HepG2 (cell line): Measurements from ENCODE around the gene NEURL2. TPM values are rescaled to one million over a fixed set of nuclear protein-coding genes. Genes with fewer than 3 reads are reported as not detected.

Experiments
- ATAC-seq: fragments of 200-7000 bp; cut with Tn5 transposase; 3 replicates; pipeline ENCODE4 v1.9.1; 2020; ENCODE audit warnings: mild to moderate bottlenecking, moderate library complexity
- BruUV-seq: library from RNA; stranded (reverse); fragments of 400-500 nt; replicated peaks from 2 replicates; lab custom pipeline; 2021; lab: Mats Ljungman, UMichigan
- CTCF ChIA-PET: fragments of 300-600 bp; formaldehyde crosslinking; extraction: SDS; loops from one replicate; lab custom pipeline; 2021; ENCODE audit warnings: low total read pairs, inconsistent platforms, low intra/inter-chr PET ratio; lab: Yijun Ruan, JAX
- POLR2A ChIA-PET: fragments of 350-600 bp; sonication (Branson Sonifier 250); formaldehyde crosslinking; loops from one replicate; lab custom pipeline; 2020; ENCODE audit warnings: antibody characterized with exemption, inconsistent platforms; lab: Yijun Ruan, JAX
- DNase-seq: peaks from one replicate; pipeline ENCODE4 v3.0.0-alpha.2; 2015; ENCODE audit warnings: low spot score
- FAIRE-seq: peaks from 3 replicates; lab custom pipeline; 2011; peaks lifted over from hg19 to GRCh38; lab: Jason Lieb, UNC
- H2AFZ ChIP-seq: one replicate; pipeline ENCODE4 v1.6.1; 2011; ENCODE audit warnings: low read length, inconsistent platforms
- H3K27ac ChIP-seq: fragments of 300-600 bp; 3 replicates; pipeline ENCODE4 v1.8.0; 2011; ENCODE audit warnings: mixed run types, mild to moderate bottlenecking, mixed read lengths, low read length, inconsistent platforms; ENCODE audit not compliant: insufficient read depth; ENCODE audit errors: extremely low read length
- H3K27me3 ChIP-seq, 2 experiments: fragments of 200-600 bp in 1 of 2; 2 replicates in 1 of 2; 3 replicates in 1 of 2; pipeline versions ENCODE4 v1.6.0 to v1.8.0; 2011; ENCODE audit warnings: low read length in 2 of 2, mild to moderate bottlenecking in 2 of 2, moderate library complexity in 2 of 2, inconsistent platforms in 1 of 2; ENCODE audit not compliant: insufficient read depth in 2 of 2, control insufficient read depth in 1 of 2
- H3K36me3 ChIP-seq, 2 experiments: fragments of 200-600 bp in 1 of 2; replicated peaks in 1 of 2; 2 replicates in 1 of 2; 3 replicates in 1 of 2; pipeline versions ENCODE4 v1.5.1 to v1.8.0; 2011; ENCODE audit warnings: low read length in 2 of 2, inconsistent platforms in 1 of 2; ENCODE audit not compliant: insufficient read depth in 2 of 2, control insufficient read depth in 1 of 2
- H3K4me1 ChIP-seq: 2 replicates; pipeline ENCODE4 v1.5.1; 2012; ENCODE audit warnings: low read length, inconsistent platforms; ENCODE audit not compliant: insufficient read depth
- H3K4me2 ChIP-seq: 2 replicates; pipeline ENCODE4 v1.6.0; 2011; ENCODE audit warnings: low read depth, low read length, inconsistent platforms
- H3K4me3 ChIP-seq, 3 experiments: fragments of 200-600 bp in 1 of 3; sonication (generic), shearing (Covaris generic) in 1 of 3; replicated peaks in 1 of 3; 2 replicates each; pipeline ENCODE4 v1.5.1; 2011 to 2016; ENCODE audit warnings: low read length in 3 of 3, inconsistent platforms in 2 of 3, low read depth in 2 of 3, mild to moderate bottlenecking in 2 of 3, control low read depth in 1 of 3, mixed read lengths in 1 of 3; ENCODE audit not compliant: insufficient read depth in 1 of 3
- H3K79me2 ChIP-seq: one replicate; pipeline ENCODE4 v1.6.1; 2011; ENCODE audit warnings: low read length, inconsistent platforms; ENCODE audit not compliant: insufficient read depth
- H3K9ac ChIP-seq: 2 replicates; pipeline ENCODE4 v1.6.0; 2011; ENCODE audit warnings: mild to moderate bottlenecking, low read depth, low read length, inconsistent platforms; ENCODE audit not compliant: insufficient read depth
- H3K9me3 ChIP-seq: 2 replicates; pipeline ENCODE4 v1.5.1; 2012; ENCODE audit warnings: mild to moderate bottlenecking, low read length
- H4K20me1 ChIP-seq: 2 replicates; pipeline ENCODE4 v1.6.0; 2011; ENCODE audit warnings: inconsistent platforms, mild to moderate bottlenecking, low read length, moderate library complexity; ENCODE audit not compliant: insufficient read depth
- CHCHD3 ChIP-seq: sonication (generic); formaldehyde crosslinking; IDR thresholded peaks from 2 replicates; pipeline ENCODE4 v1.8.0; 2022; ENCODE audit warnings: mild to moderate bottlenecking, missing genetic modification reagents, moderate library complexity
- GATAD2A ChIP-seq: IDR thresholded peaks from 2 replicates; pipeline ENCODE4 v1.6.1; 2016
- GTF3A ChIP-seq: sonication (generic); formaldehyde crosslinking; conservative IDR thresholded peaks from 2 replicates; pipeline ENCODE4 v1.4.0; 2020; ENCODE audit warnings: mild to moderate bottlenecking, missing genetic modification reagents
- KDM6A ChIP-seq: IDR thresholded peaks from 2 replicates; pipeline ENCODE4 v1.6.1; 2016; ENCODE audit warnings: low read depth
- NCOA2 ChIP-seq: sonication (generic); formaldehyde crosslinking; IDR thresholded peaks from 2 replicates; pipeline ENCODE4 v1.8.0; 2022; ENCODE audit warnings: inconsistent platforms
- SOX5 ChIP-seq: IDR thresholded peaks from 2 replicates; pipeline ENCODE4 v1.6.1; 2016; ENCODE audit warnings: borderline replicate concordance
- ZMYM2 ChIP-seq: sonication (generic); formaldehyde crosslinking; IDR thresholded peaks from 2 replicates; pipeline ENCODE4 v1.8.0; 2022; ENCODE audit warnings: mild to moderate bottlenecking, missing genetic modification reagents
- ZNF224 ChIP-seq: sonication (generic); formaldehyde crosslinking; IDR thresholded peaks from 2 replicates; pipeline ENCODE4 v1.5.0; 2020; ENCODE audit warnings: mild to moderate bottlenecking, missing genetic modification reagents
- ZNF33B ChIP-seq: sonication (generic); formaldehyde crosslinking; IDR thresholded peaks from 2 replicates; pipeline ENCODE4 v1.5.1; 2020; ENCODE audit warnings: mild to moderate bottlenecking, missing genetic modification reagents
- ZNF367 ChIP-seq: sonication (generic); formaldehyde crosslinking; IDR thresholded peaks from 2 replicates; pipeline ENCODE4 v1.4.0; 2020; ENCODE audit warnings: missing genetic modification reagents, borderline replicate concordance
- ZSCAN31 ChIP-seq: sonication (generic); formaldehyde crosslinking; IDR thresholded peaks from 2 replicates; pipeline ENCODE4 v1.5.0; 2020; ENCODE audit warnings: low read depth, mild to moderate bottlenecking, missing genetic modification reagents
- WGBS: methylation state at CpG from one replicate; pipeline ENCODE4 v1.1.6; 2017; ENCODE audit warnings: low lambda C conversion rate; 5-methylcytosine and 5-hydroxymethylcytosine counted together
- in situ Hi-C: cut with HindIII; loops from 2 replicates; pipeline ENCODE4 v1.10.0; 2017; ENCODE audit warnings: low pct_unique_long_range_greater_than_20kb; ENCODE audit not compliant: extremely low pct_ligation_motif_present
- intact Hi-C: fragments of 100-400 bp; cut with micrococcal nuclease; formaldehyde crosslinking; loops from one replicate; pipeline ENCODE4 v1.10.0; 2022; ENCODE audit not compliant: unreplicated experiment
- polyA plus RNA-seq, 8 experiments: library from polyadenylated mRNA; depleted of rRNA in 3 of 8; stranded (reverse) in 7 of 8; unstranded in 1 of 8; fragments of >200 nt; fragmentation: Illumina TruSeq in 4 of 8; extraction: Trizol in 4 of 8; gene quantifications; 2 replicates each; pipeline versions ENCODE4 v1.2.1 to v1.2.3, GENCODE V29; 2011 to 2016; ENCODE audit warnings: low read depth in 4 of 8, missing spikeins in 1 of 8, mixed read lengths in 1 of 8; ENCODE audit not compliant: insufficient read depth in 1 of 8
- total RNA-seq, 5 experiments: library from RNA; depleted of rRNA; stranded (reverse); fragments of >200 nt; fragmentation: Illumina TruSeq; extraction: Trizol; gene quantifications; 2 replicates each; pipeline ENCODE4 v1.2.3, GENCODE V29; 2016; ENCODE audit warnings: low read depth in 1 of 5
- TF ChIP-seq, protein P1 (sequence below): sonication (generic); formaldehyde crosslinking; IDR thresholded peaks from 2 replicates; pipeline ENCODE4 v1.4.0; 2020; ENCODE audit warnings: missing genetic modification reagents, borderline replicate concordance
- TF ChIP-seq, protein P2 (sequence below): IDR thresholded peaks from 2 replicates; pipeline ENCODE4 v1.6.1; 2012; ENCODE audit warnings: inconsistent platforms
- TF ChIP-seq, protein P3 (sequence below): sonication (generic); formaldehyde crosslinking; IDR thresholded peaks from 2 replicates; pipeline ENCODE4 v1.8.0; 2022; ENCODE audit warnings: missing genetic modification reagents, mild to moderate bottlenecking, inconsistent platforms, borderline replicate concordance
- TF ChIP-seq, protein P4 (sequence below): sonication (generic); formaldehyde crosslinking; IDR thresholded peaks from 2 replicates; pipeline ENCODE4 v1.5.0; 2020; ENCODE audit warnings: mild to moderate bottlenecking, missing genetic modification reagents

The NEURL2 gene
- total and polyA plus RNA-seq, 2 of the 13 experiments (the other 11 are each of a cell fraction or from before 2014, with no cell fraction given): 7.2 to 9.7 TPM

DNA sequence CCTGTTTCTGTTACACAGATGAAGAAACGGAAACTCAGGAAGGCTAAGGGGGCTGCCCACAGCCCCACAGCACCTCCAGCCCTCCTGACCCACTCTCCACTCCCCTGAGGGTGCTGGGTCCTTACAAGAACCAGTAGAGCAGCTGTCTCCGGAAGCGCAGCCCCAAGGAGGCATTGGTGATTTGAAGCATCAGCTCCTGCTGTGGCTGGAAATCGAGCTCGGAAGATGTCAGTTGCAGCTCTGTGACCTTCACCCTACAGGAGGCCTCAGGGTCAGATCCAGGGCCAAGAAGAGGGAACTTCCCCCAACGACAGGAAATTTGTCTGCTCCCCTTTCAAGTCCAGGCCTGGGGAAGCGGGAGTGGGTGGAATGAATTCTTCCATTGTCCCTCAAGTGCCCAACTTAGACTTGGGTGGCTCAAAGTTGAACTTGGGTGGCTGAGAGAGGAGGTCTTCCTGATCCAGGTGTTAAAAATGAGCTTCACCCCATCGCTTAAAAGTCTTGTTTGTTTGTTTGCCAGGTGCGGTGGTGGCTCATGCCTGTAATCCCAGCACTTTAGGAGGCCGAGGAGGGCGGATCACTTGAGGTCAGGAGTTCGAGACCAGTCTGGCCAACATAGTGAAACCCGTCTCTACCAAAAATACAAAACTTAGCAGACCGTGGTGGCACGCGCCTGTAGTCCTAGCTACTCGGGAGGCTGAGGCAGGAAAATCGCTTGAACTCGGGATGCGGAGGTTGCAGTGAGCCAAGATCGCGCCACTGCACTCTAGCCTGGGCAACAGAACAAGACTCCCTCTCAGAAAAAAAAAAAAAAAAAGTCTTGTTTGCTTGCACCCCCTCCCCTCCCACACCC, 19.0 kb upstream of the NEURL2 start:
- peak overlapping the region; percentile 72 for H3K27ac ChIP-seq
- TF ChIP-seq NCOA2 (CRISPR knock-in tag) (peak; percentile 67; the same call in 1 of the 2 replicates), GATAD2A (CRISPR knock-in tag) (peak; percentile 62), ZNF33B (CRISPR knock-in tag) (no peak), KDM6A (CRISPR knock-in tag) (0 out of 2 replicates have a peak, but pooled peaks have one; percentile 32), GTF3A (CRISPR knock-in tag) (peak; percentile 51; the same call in 1 of the 2 replicates), CHCHD3 (CRISPR knock-in tag) (0 out of 2 replicates have a peak, but pooled peaks have one; percentile 16), ZNF224 (0 out of 2 replicates have a peak, but pooled peaks have one; percentile 40), ZSCAN31 (CRISPR knock-in tag) (peak; percentile 53; the same call in 1 of the 2 replicates), ZMYM2 (CRISPR knock-in tag) (peak; percentile 70; the same call in 1 of the 2 replicates), SOX5 (CRISPR knock-in tag) (peak; percentile 27; the same call in 1 of the 2 replicates), ZNF367 (CRISPR knock-in tag) (no peak)
- TF ChIP-seq, protein P1, sequence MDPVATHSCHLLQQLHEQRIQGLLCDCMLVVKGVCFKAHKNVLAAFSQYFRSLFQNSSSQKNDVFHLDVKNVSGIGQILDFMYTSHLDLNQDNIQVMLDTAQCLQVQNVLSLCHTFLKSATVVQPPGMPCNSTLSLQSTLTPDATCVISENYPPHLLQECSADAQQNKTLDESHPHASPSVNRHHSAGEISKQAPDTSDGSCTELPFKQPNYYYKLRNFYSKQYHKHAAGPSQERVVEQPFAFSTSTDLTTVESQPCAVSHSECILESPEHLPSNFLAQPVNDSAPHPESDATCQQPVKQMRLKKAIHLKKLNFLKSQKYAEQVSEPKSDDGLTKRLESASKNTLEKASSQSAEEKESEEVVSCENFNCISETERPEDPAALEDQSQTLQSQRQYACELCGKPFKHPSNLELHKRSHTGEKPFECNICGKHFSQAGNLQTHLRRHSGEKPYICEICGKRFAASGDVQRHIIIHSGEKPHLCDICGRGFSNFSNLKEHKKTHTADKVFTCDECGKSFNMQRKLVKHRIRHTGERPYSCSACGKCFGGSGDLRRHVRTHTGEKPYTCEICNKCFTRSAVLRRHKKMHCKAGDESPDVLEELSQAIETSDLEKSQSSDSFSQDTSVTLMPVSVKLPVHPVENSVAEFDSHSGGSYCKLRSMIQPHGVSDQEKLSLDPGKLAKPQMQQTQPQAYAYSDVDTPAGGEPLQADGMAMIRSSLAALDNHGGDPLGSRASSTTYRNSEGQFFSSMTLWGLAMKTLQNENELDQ (CRISPR knock-in tag): no peak
- TF ChIP-seq, protein P2, sequence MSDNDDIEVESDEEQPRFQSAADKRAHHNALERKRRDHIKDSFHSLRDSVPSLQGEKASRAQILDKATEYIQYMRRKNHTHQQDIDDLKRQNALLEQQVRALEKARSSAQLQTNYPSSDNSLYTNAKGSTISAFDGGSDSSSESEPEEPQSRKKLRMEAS: no peak
- TF ChIP-seq, protein P3, sequence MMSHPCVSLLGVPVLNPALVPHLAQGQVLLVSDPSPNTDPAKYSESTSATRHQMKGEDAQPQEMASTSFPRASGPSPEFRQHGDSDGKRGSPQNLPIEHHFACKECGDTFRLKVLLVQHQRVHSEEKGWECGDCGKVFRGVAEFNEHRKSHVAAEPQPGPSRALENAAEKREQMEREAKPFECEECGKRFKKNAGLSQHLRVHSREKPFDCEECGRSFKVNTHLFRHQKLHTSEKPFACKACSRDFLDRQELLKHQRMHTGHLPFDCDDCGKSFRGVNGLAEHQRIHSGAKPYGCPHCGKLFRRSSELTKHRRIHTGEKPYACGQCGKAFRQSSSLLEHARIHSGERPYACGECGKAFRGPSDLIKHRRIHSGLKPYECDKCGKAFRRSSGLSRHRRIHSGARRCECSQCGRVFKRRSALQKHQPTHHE (CRISPR knock-in tag): 0 out of 2 replicates have a peak, but pooled peaks have one; percentile 31
- TF ChIP-seq, protein P4, sequence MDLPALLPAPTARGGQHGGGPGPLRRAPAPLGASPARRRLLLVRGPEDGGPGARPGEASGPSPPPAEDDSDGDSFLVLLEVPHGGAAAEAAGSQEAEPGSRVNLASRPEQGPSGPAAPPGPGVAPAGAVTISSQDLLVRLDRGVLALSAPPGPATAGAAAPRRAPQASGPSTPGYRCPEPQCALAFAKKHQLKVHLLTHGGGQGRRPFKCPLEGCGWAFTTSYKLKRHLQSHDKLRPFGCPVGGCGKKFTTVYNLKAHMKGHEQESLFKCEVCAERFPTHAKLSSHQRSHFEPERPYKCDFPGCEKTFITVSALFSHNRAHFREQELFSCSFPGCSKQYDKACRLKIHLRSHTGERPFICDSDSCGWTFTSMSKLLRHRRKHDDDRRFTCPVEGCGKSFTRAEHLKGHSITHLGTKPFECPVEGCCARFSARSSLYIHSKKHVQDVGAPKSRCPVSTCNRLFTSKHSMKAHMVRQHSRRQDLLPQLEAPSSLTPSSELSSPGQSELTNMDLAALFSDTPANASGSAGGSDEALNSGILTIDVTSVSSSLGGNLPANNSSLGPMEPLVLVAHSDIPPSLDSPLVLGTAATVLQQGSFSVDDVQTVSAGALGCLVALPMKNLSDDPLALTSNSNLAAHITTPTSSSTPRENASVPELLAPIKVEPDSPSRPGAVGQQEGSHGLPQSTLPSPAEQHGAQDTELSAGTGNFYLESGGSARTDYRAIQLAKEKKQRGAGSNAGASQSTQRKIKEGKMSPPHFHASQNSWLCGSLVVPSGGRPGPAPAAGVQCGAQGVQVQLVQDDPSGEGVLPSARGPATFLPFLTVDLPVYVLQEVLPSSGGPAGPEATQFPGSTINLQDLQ (CRISPR knock-in tag): no peak

More for the DNA sequence above, 19.0 kb upstream of the NEURL2 start:
- BruUV-seq: TSS peak; percentile 76
- FAIRE-seq: peak; percentile 90
- no peaks in the 10 kb centered on the region for H3K9me3 ChIP-seq
- peak overlapping the region; percentile 68 for H2AFZ ChIP-seq
- POLR2A ChIA-PET: interaction anchor here (0.7 to 8.8 kb wide), 16 partner anchors 10 to 76 kb away, joined by 3 to 164 read pairs (median 11); partner anchors contain the start of genes ACOT8, CTSA, NEURL2 and PCIF1
- peak overlapping the region; percentile 40 to 71 (median 49) for H3K4me3 ChIP-seq
- CTCF ChIA-PET: no interaction called here
- H3K79me2 ChIP-seq: no peaks in the 10 kb centered on the region
- peak; percentile 16 for ATAC-seq
- no peak for DNase-seq
- in situ Hi-C loops: no loop called here
- H3K27me3 ChIP-seq: no peaks in the 10 kb centered on the region; a peak in 1 of 5 replicates
- H3K9ac ChIP-seq: peak overlapping the region; percentile 64
- 34% methylated on average over 22 of the region's 22 CpGs for WGBS
- intact Hi-C loops: loop anchor here (2.0 kb wide), 1 partner anchor 15 kb away; no protein-coding TSS in a partner anchor
- peaks cover 64% of the 10 kb centered on the region for H3K4me1 ChIP-seq
- H4K20me1 ChIP-seq: no peaks in the 10 kb centered on the region
- no peaks in the 10 kb centered on the region for H3K36me3 ChIP-seq
- peak overlapping the region; percentile 90 for H3K4me2 ChIP-seq
